ENCODE data around the gene FHL2.

Gene FHL2

GRCh38 chr2:105358593-105358992 is 40.3 kb downstream of the FHL2 start:
- Histone ChIP-seq H3K4me1 (peaks cover 0 to 12% (median 0%) of the 10 kb centered on the region in 10 experiments; a peak in 6 of 20 replicates), H3K27ac (no peak overlapping the region), H3K9ac (no peak overlapping the region), H4K20me1 (peaks cover 0 to 5% (median 0%) of the 10 kb centered on the region in 11 experiments; a peak in 2 of 22 replicates), H3K4me3 (no peak overlapping the region), H3K36me3 (peaks cover 57 to 81% (median 67%) of the 10 kb centered on the region in 11 experiments), H3K4me2 (no peak overlapping the region), H3K27me3 (no peaks in the 10 kb centered on the region), H3K9me3 (replicated peaks in 1 of 11) (peaks cover 22 to 33% (median 29%) of the 10 kb centered on the region in 11 experiments)
- TF ChIP-seq Cebpa-rat (IDR thresholded peaks at IDR 0.05), result no peak

- no peak for TF ChIP-seq Cebpa-rat (IDR thresholded peaks at IDR 0.05)
- H3K36me3 ChIP-seq, result peaks cover 71 to 96% (median 79%) of the 10 kb centered on the region in 11 experiments
- H3K27me3 ChIP-seq, result no peaks in the 10 kb centered on the region
- peaks cover 0 to 6% (median 0%) of the 10 kb centered on the region in 10 experiments; a peak in 2 of 20 replicates for H3K4me1 ChIP-seq
- H4K20me1 ChIP-seq, result no peaks in the 10 kb centered on the region
- H3K4me3 ChIP-seq, result no peak overlapping the region
- no peak overlapping the region for H3K9ac ChIP-seq
- H3K27ac ChIP-seq, result no peak overlapping the region
- H3K4me2 ChIP-seq, result no peak overlapping the region
- peaks cover 22 to 33% (median 29%) of the 10 kb centered on the region in 11 experiments for H3K9me3 ChIP-seq (replicated peaks in 1 of 11)
Measured at GRCh38 chr2:105357122-105357521, 41.7 kb downstream of the FHL2 start.

GRCh38 chr2:105344704-105345345 is 54.0 kb downstream of the FHL2 start:
- TF ChIP-seq Cebpa-rat (IDR thresholded peaks at IDR 0.05), result no peak
- no peak overlapping the region for H3K4me2 ChIP-seq
- H4K20me1 ChIP-seq, result peaks cover 0 to 27% (median 6%) of the 10 kb centered on the region in 11 experiments; a peak in 8 of 22 replicates
- H3K27me3 ChIP-seq, result no peaks in the 10 kb centered on the region
- H3K9ac ChIP-seq, result no peak overlapping the region; a peak in 1 of 22 replicates
- H3K9me3 ChIP-seq (replicated peaks in 1 of 11), result no peaks in the 10 kb centered on the region
- H3K4me3 ChIP-seq, result no peak overlapping the region
- no peak overlapping the region for H3K27ac ChIP-seq
- peaks cover 88 to 100% (median 97%) of the 10 kb centered on the region in 11 experiments for H3K36me3 ChIP-seq
- peaks cover 0 to 4% (median 0%) of the 10 kb centered on the region in 10 experiments; a peak in 2 of 20 replicates for H3K4me1 ChIP-seq

- peak overlapping the region in 10 of 11 experiments; percentile 75 to 98 (median 94); a peak in 17 of 22 replicates for H3K4me2 ChIP-seq
- peaks cover 0 to 22% (median 6%) of the 10 kb centered on the region in 11 experiments; a peak in 7 of 22 replicates for H4K20me1 ChIP-seq
- no peaks in the 10 kb centered on the region for H3K9me3 ChIP-seq (replicated peaks in 1 of 11)
- H3K27me3 ChIP-seq, result no peaks in the 10 kb centered on the region
- H3K27ac ChIP-seq, result no peak overlapping the region
- H3K4me1 ChIP-seq, result peaks cover 18 to 37% (median 24%) of the 10 kb centered on the region in 10 experiments
- peaks cover 47 to 63% (median 55%) of the 10 kb centered on the region in 11 experiments for H3K36me3 ChIP-seq
- peak overlapping the region in 7 of 11 experiments; percentile 93 to 99 (median 97); a peak in 8 of 22 replicates for H3K9ac ChIP-seq
- TF ChIP-seq Cebpa-rat (IDR thresholded peaks at IDR 0.05), result no peak
- no peak overlapping the region for H3K4me3 ChIP-seq
Measured at GRCh38 chr2:105339414-105339813, 59.4 kb downstream of the FHL2 start.

GRCh38 chr2:105338020-105338385 is 60.8 kb downstream of the FHL2 start:
- Histone ChIP-seq H3K9me3 (replicated peaks in 1 of 11) (no peaks in the 10 kb centered on the region), H3K4me3 (peak overlapping the region; percentile 78 to 97 (median 90)), H3K4me1 (peaks cover 18 to 39% (median 24%) of the 10 kb centered on the region in 10 experiments), H4K20me1 (peaks cover 0 to 17% (median 6%) of the 10 kb centered on the region in 11 experiments; a peak in 6 of 22 replicates), H3K9ac (peak overlapping the region; percentile 93 to 99 (median 97)), H3K27ac (peak overlapping the region; percentile 95 to 100 (median 98)), H3K27me3 (no peaks in the 10 kb centered on the region), H3K4me2 (peak overlapping the region; percentile 75 to 98 (median 94)), H3K36me3 (peaks cover 39 to 60% (median 48%) of the 10 kb centered on the region in 11 experiments)
- no peak for TF ChIP-seq Cebpa-rat (IDR thresholded peaks at IDR 0.05)

- peaks cover 18 to 39% (median 24%) of the 10 kb centered on the region in 10 experiments for H3K4me1 ChIP-seq
- no peaks in the 10 kb centered on the region for H3K27me3 ChIP-seq
- H3K27ac ChIP-seq, result peak within 1 kb of the TSS; percentile 95 to 100 (median 98)
- H3K9me3 ChIP-seq (replicated peaks in 1 of 11), result no peaks in the 10 kb centered on the region
- H3K4me2 ChIP-seq, result peak within 1 kb of the TSS; percentile 78 to 98 (median 95)
- TF ChIP-seq Cebpa-rat (IDR thresholded peaks at IDR 0.05), result no peak
- peaks cover 33 to 54% (median 41%) of the 10 kb centered on the region in 11 experiments for H3K36me3 ChIP-seq
- peak within 1 kb of the TSS; percentile 78 to 97 (median 90) for H3K4me3 ChIP-seq
- H4K20me1 ChIP-seq, result peaks cover 0 to 14% (median 6%) of the 10 kb centered on the region in 11 experiments; a peak in 6 of 22 replicates
- peak within 1 kb of the TSS; percentile 93 to 99 (median 97) for H3K9ac ChIP-seq
Measured at GRCh38 chr2:105337122-105338019, 61.5 kb downstream of the FHL2 start, which contains the start of gene C2orf49. Gene C2orf49, plus strand, starts transcription at chr2:105337540. Its CDS starts 48 bp downstream, at chr2:105337588.

- peak overlapping the region; percentile 95 to 100 (median 98) for H3K27ac ChIP-seq
- no peaks in the 10 kb centered on the region for H3K27me3 ChIP-seq
- H3K36me3 ChIP-seq, result peaks cover 27 to 48% (median 35%) of the 10 kb centered on the region in 11 experiments
- peak overlapping the region; percentile 93 to 99 (median 97) for H3K9ac ChIP-seq
- no peak for TF ChIP-seq Cebpa-rat (IDR thresholded peaks at IDR 0.05)
- H3K9me3 ChIP-seq (replicated peaks in 1 of 11), result no peaks in the 10 kb centered on the region
- H3K4me1 ChIP-seq, result peaks cover 18 to 39% (median 24%) of the 10 kb centered on the region in 10 experiments
- H3K4me3 ChIP-seq, result peak overlapping the region; percentile 78 to 97 (median 90)
- peak overlapping the region; percentile 78 to 95 (median 87) for H3K4me2 ChIP-seq
- peaks cover 0 to 14% (median 5%) of the 10 kb centered on the region in 11 experiments; a peak in 6 of 22 replicates for H4K20me1 ChIP-seq
Measured at GRCh38 chr2:105336786-105337121, 62.1 kb downstream of the FHL2 start.

GRCh38 chr2:105335469-105335868 is 63.4 kb downstream of the FHL2 start:
- Histone ChIP-seq H3K4me2 (no peak overlapping the region; a peak in 1 of 22 replicates), H3K4me3 (no peak overlapping the region), H3K9me3 (replicated peaks in 1 of 11) (no peaks in the 10 kb centered on the region), H3K36me3 (peaks cover 14 to 35% (median 22%) of the 10 kb centered on the region in 11 experiments), H3K4me1 (peaks cover 23 to 44% (median 28%) of the 10 kb centered on the region in 10 experiments), H3K9ac (peak overlapping the region in 2 of 11 experiments; percentile 11 to 17; a peak in 1 of 22 replicates), H3K27me3 (no peaks in the 10 kb centered on the region), H4K20me1 (peaks cover 0 to 13% (median 0%) of the 10 kb centered on the region in 11 experiments; a peak in 6 of 22 replicates), H3K27ac (no peak overlapping the region)
- no peak for TF ChIP-seq Cebpa-rat (IDR thresholded peaks at IDR 0.05)
